Peyer's patch (tissue), 4 donors: Measurements from ENCODE around the gene EPN1.

Experiments
- CTCF ChIP-seq, 6 experiments: fragments of 450-650 bp in 4 of 6; fragments of 200-600 bp in 2 of 6; sonication (generic) in 1 of 6; IDR thresholded peaks; one replicate each; pipeline ENCODE4 v1.5.1; 2017 to 2019; ENCODE audit warnings: antibody characterized with exemption in 6 of 6, mild to moderate bottlenecking in 3 of 6, moderate library complexity in 1 of 6
- POLR2A ChIP-seq, 2 donors: fragments of 450-650 bp; IDR thresholded peaks; one replicate each; pipeline ENCODE4 v1.5.1; 2017; ENCODE audit warnings: antibody characterized with exemption in 2 of 2, mild to moderate bottlenecking in 2 of 2, moderate library complexity in 2 of 2

GRCh38 chr19:55691561-55692481, 16.8 kb downstream of the EPN1 start:
- TF ChIP-seq POLR2A (IDR thresholded peaks at IDR 0.05) (no peak), CTCF (IDR thresholded peaks at IDR 0.05) (no peak)
